Measurements from ENCODE around the gene DLG2. TPM values are rescaled to one million over a fixed set of nuclear protein-coding genes. Genes with fewer than 3 reads are reported as not detected.

DLG2 gene
- total and polyA plus RNA-seq, 2 donors (not counting 3 experiments of a cell fraction or from before 2014, with no cell fraction given), result 0.15 to 1.1 TPM

DNA sequence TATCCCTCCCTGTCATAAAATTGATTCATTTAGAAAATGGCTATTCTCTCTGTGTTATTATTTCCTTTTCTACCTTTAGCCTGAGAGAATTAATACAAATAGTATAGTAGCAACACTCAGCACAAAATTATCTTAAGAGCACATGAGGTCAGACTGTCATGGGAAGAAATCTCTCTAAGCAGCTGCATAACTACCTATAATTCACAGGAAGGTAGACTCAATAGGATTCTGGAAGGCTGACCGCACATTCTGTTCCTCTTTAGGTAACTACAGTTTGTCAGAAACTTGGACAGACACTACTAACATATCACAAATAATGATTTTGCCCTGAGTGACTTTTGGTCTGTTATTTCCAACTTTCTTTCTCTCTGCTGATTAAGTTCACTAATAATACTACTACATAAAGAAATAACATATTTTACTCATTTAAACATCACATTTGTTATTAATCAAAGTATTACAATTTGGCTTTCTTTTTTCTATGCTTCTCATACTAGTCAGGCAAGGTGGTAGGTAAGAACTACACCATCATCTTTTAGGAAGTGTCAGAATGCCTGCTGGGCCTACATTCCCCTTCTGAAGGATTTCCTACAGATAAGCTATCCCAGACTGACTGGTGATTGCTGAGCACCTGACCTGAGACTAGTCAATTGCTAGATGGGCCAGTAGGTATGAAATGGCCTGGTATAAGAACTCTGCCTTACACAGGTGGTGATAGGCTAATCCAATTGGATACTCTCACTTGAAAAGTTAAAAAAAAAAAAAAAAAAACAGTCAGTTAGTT, 325.1 kb downstream of the DLG2 start:
- Histone ChIP-seq H3K9ac (replicated peaks; ENCODE audit: extremely low read depth, insufficient read depth, low read length) (no peak overlapping the region), H3K4me2 (ENCODE audit: insufficient read depth, low read length) (no peak overlapping the region), H3K9me3 (replicated peaks; ENCODE audit: control insufficient read depth, insufficient read depth, low read length) (peaks cover 7% of the 10 kb centered on the region), H4K20me1 (replicated peaks; ENCODE audit: control insufficient read depth, extremely low read depth, insufficient read depth, low read length) (no peaks in the 10 kb centered on the region), H3K9me1 (replicated peaks; ENCODE audit: control insufficient read depth, extremely low read depth, insufficient read depth, low read length) (no peaks in the 10 kb centered on the region), H3K36me3 (ENCODE audit: control insufficient read depth in 2 of 2, extremely low read depth in 1 of 2, insufficient read depth in 2 of 2, low read length in 2 of 2) (no peaks in the 10 kb centered on the region), H3K27me3 (ENCODE audit: control insufficient read depth in 2 of 2, insufficient read depth in 2 of 2, low read length in 2 of 2) (no peaks in the 10 kb centered on the region), H2AFZ (ENCODE audit: low read depth, low read length) (no peak overlapping the region), H3K27ac (ENCODE audit: insufficient read depth, low read depth, low read length) (no peak overlapping the region), H3K4me1 (ENCODE audit: control insufficient read depth, extremely low read depth, insufficient read depth, low read length) (no peaks in the 10 kb centered on the region), H3K79me2 (ENCODE audit: control insufficient read depth, insufficient read depth, low read length) (no peaks in the 10 kb centered on the region), H3K4me3 (replicated peaks in 1 of 3; ENCODE audit: insufficient read depth in 1 of 3, low read depth in 1 of 3, low read length in 3 of 3) (no peak overlapping the region)
- TF ChIP-seq FOS (IDR thresholded peaks at IDR 0.05; ENCODE audit: borderline replicate concordance, insufficient read depth, low read length) (no peak), JUN (IDR thresholded peaks at IDR 0.05; ENCODE audit: borderline replicate concordance, insufficient read depth, insufficient read length, low read depth) (no peak), MYC (IDR thresholded peaks at IDR 0.05; ENCODE audit: low read depth, low read length) (no peak), POLR2AphosphoS5 (IDR thresholded peaks at IDR 0.05; ENCODE audit: insufficient read depth, low read depth, low read length) (no peak), POLR2A (IDR thresholded peaks at IDR 0.05; ENCODE audit: low read depth, low read length) (no peak), GATA2 (IDR thresholded peaks at IDR 0.05; ENCODE audit: insufficient read depth, insufficient read length, low read depth, low read length) (no peak), EZH2 (IDR thresholded peaks at IDR 0.05; ENCODE audit: borderline replicate concordance, low read depth, low read length, severe bottlenecking) (no peak)
- TF ChIP-seq, protein P1, sequence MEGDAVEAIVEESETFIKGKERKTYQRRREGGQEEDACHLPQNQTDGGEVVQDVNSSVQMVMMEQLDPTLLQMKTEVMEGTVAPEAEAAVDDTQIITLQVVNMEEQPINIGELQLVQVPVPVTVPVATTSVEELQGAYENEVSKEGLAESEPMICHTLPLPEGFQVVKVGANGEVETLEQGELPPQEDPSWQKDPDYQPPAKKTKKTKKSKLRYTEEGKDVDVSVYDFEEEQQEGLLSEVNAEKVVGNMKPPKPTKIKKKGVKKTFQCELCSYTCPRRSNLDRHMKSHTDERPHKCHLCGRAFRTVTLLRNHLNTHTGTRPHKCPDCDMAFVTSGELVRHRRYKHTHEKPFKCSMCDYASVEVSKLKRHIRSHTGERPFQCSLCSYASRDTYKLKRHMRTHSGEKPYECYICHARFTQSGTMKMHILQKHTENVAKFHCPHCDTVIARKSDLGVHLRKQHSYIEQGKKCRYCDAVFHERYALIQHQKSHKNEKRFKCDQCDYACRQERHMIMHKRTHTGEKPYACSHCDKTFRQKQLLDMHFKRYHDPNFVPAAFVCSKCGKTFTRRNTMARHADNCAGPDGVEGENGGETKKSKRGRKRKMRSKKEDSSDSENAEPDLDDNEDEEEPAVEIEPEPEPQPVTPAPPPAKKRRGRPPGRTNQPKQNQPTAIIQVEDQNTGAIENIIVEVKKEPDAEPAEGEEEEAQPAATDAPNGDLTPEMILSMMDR (IDR thresholded peaks at IDR 0.05; ENCODE audit: extremely low read depth in 1 of 2, insufficient read depth in 1 of 2, low read depth in 1 of 2, low read length in 2 of 2), result no peak
- TF ChIP-seq, protein P2, sequence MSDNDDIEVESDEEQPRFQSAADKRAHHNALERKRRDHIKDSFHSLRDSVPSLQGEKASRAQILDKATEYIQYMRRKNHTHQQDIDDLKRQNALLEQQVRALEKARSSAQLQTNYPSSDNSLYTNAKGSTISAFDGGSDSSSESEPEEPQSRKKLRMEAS (IDR thresholded peaks at IDR 0.05; ENCODE audit: insufficient read depth, insufficient read length), result no peak
- no peak for FAIRE-seq
- intact Hi-C loops (cut with micrococcal nuclease) (no loop called here), dilution Hi-C loops (cut with MboI; ENCODE audit: extremely low pct_ligation_motif_present, low sequenced_read_pairs) (no loop called here)
- ChIA-PET POLR2A (no interaction called here), CTCF (no interaction called here)
- BruUV-seq (replicated peaks), result no TSS peak
- no peak for DNase-seq (ENCODE audit: low read depth, low spot score)
